ENCODE results near the gene KLHDC3. TPM values are rescaled to one million over a fixed set of nuclear protein-coding genes. Genes with fewer than 3 reads are reported as not detected.

KLHDC3 gene
- total and polyA plus RNA-seq, 2 of the 13 experiments (the other 11 are each of a cell fraction or from before 2014, with no cell fraction given) = 78.3 to 91.5 TPM

DNA sequence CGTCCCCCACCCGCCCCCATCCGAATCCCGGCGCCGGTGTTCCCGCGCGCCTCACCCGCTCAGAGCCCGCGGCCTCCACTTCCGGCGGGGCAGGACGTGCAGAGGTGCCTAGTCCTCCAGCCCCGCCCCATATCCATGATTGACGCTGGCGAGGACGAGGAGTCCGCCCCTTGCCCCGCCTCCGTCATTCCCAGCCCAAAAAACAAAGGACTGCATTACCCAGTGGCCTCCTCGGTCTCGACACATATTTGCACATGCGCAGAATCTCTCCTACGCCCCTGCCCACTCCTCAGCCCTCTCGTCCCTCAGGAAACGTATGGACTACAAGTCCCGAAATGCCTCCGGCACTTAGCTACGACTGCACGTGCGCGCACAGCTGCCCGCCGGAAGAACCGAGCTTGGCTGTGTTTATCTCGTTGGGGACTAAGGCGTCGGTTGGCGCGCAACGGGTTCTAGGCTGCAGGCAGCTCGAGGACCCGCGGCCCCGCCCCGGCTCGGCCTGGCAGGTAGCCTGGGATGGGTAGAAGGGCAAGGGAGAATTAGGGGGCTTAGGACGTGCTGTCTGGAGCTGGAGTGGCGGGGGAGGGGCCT lies at the start of gene KLHDC3, which contains the start of gene MEA1 (continued):
- TF ChIP-seq TBX2 (CRISPR knock-in tag; IDR thresholded peaks at IDR 0.05; ENCODE audit: borderline replicate concordance) (peak; percentile 36; the same call in 1 of the 2 replicates), ZBTB7B (CRISPR knock-in tag; IDR thresholded peaks at IDR 0.05) (no peak), ZNF557 (CRISPR knock-in tag; IDR thresholded peaks at IDR 0.05) (no peak), ZNF543 (CRISPR knock-in tag; IDR thresholded peaks at IDR 0.05) (0 out of 2 replicates have a peak, but pooled peaks have one; percentile 45), POLR2G (IDR thresholded peaks at IDR 0.05; ENCODE audit: low read depth, low read length) (peak; percentile 87), FOXA3 (CRISPR knock-in tag; IDR thresholded peaks at IDR 0.05) (peak; percentile 50), JUND (CRISPR knock-in tag; IDR thresholded peaks at IDR 0.05) (peak; percentile 30; the same call in 1 of the 2 replicates), RELA (CRISPR knock-in tag; IDR thresholded peaks at IDR 0.05) (no peak; the same call in 1 of the 2 replicates), HDAC2 (CRISPR knock-in tag; IDR thresholded peaks at IDR 0.05) (peak; percentile 72; the same call in 1 of the 2 replicates), CREB1 (IDR thresholded peaks at IDR 0.05) (peak; percentile 89), CREB1 (CRISPR knock-in tag; IDR thresholded peaks at IDR 0.05) (peak; percentile 95), TBL1XR1 (IDR thresholded peaks at IDR 0.05; ENCODE audit: borderline replicate concordance, low read length, partially characterized antibody) (no peak), ZNF510 (CRISPR knock-in tag; IDR thresholded peaks at IDR 0.05; ENCODE audit: low read depth) (no peak; the same call in 1 of the 2 replicates)
- TF ChIP-seq, protein P1, sequence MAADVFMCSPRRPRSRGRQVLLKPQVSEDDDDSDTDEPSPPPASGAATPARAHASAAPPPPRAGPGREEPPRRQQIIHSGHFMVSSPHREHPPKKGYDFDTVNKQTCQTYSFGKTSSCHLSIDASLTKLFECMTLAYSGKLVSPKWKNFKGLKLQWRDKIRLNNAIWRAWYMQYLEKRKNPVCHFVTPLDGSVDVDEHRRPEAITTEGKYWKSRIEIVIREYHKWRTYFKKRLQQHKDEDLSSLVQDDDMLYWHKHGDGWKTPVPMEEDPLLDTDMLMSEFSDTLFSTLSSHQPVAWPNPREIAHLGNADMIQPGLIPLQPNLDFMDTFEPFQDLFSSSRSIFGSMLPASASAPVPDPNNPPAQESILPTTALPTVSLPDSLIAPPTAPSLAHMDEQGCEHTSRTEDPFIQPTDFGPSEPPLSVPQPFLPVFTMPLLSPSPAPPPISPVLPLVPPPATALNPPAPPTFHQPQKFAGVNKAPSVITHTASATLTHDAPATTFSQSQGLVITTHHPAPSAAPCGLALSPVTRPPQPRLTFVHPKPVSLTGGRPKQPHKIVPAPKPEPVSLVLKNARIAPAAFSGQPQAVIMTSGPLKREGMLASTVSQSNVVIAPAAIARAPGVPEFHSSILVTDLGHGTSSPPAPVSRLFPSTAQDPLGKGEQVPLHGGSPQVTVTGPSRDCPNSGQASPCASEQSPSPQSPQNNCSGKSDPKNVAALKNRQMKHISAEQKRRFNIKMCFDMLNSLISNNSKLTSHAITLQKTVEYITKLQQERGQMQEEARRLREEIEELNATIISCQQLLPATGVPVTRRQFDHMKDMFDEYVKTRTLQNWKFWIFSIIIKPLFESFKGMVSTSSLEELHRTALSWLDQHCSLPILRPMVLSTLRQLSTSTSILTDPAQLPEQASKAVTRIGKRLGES (CRISPR knock-in tag; IDR thresholded peaks at IDR 0.05; ENCODE audit: borderline replicate concordance) = no peak
- TF ChIP-seq, protein P2, sequence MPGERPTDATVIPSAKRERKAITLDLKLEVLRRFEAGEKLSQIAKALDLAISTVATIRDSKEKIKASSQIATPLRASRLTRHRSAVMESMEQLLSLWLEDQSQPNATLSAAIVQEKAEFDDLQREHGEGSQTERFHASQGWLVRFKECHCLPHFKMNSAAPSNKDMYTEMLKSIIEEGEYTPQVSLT (CRISPR knock-in tag; IDR thresholded peaks at IDR 0.05; ENCODE audit: borderline replicate concordance, low read depth) = no peak
- TF ChIP-seq, protein P3, sequence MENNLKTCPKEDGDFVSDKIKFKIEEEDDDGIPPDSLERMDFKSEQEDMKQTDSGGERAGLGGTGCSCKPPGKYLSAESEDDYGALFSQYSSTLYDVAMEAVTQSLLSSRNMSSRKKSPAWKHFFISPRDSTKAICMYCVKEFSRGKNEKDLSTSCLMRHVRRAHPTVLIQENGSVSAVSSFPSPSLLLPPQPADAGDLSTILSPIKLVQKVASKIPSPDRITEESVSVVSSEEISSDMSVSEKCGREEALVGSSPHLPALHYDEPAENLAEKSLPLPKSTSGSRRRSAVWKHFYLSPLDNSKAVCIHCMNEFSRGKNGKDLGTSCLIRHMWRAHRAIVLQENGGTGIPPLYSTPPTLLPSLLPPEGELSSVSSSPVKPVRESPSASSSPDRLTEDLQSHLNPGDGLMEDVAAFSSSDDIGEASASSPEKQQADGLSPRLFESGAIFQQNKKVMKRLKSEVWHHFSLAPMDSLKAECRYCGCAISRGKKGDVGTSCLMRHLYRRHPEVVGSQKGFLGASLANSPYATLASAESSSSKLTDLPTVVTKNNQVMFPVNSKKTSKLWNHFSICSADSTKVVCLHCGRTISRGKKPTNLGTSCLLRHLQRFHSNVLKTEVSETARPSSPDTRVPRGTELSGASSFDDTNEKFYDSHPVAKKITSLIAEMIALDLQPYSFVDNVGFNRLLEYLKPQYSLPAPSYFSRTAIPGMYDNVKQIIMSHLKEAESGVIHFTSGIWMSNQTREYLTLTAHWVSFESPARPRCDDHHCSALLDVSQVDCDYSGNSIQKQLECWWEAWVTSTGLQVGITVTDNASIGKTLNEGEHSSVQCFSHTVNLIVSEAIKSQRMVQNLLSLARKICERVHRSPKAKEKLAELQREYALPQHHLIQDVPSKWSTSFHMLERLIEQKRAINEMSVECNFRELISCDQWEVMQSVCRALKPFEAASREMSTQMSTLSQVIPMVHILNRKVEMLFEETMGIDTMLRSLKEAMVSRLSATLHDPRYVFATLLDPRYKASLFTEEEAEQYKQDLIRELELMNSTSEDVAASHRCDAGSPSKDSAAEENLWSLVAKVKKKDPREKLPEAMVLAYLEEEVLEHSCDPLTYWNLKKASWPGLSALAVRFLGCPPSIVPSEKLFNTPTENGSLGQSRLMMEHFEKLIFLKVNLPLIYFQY (CRISPR knock-in tag; IDR thresholded peaks at IDR 0.05; ENCODE audit: borderline replicate concordance) = 0 out of 2 replicates have a peak, but pooled peaks have one; percentile 23
- TF ChIP-seq, protein P4, sequence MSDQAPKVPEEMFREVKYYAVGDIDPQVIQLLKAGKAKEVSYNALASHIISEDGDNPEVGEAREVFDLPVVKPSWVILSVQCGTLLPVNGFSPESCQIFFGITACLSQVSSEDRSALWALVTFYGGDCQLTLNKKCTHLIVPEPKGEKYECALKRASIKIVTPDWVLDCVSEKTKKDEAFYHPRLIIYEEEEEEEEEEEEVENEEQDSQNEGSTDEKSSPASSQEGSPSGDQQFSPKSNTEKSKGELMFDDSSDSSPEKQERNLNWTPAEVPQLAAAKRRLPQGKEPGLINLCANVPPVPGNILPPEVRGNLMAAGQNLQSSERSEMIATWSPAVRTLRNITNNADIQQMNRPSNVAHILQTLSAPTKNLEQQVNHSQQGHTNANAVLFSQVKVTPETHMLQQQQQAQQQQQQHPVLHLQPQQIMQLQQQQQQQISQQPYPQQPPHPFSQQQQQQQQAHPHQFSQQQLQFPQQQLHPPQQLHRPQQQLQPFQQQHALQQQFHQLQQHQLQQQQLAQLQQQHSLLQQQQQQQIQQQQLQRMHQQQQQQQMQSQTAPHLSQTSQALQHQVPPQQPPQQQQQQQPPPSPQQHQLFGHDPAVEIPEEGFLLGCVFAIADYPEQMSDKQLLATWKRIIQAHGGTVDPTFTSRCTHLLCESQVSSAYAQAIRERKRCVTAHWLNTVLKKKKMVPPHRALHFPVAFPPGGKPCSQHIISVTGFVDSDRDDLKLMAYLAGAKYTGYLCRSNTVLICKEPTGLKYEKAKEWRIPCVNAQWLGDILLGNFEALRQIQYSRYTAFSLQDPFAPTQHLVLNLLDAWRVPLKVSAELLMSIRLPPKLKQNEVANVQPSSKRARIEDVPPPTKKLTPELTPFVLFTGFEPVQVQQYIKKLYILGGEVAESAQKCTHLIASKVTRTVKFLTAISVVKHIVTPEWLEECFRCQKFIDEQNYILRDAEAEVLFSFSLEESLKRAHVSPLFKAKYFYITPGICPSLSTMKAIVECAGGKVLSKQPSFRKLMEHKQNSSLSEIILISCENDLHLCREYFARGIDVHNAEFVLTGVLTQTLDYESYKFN (CRISPR knock-in tag; conservative IDR thresholded peaks at IDR 0.05) = peak; percentile 42; the same call in 1 of the 2 replicates
- TF ChIP-seq, protein P5, sequence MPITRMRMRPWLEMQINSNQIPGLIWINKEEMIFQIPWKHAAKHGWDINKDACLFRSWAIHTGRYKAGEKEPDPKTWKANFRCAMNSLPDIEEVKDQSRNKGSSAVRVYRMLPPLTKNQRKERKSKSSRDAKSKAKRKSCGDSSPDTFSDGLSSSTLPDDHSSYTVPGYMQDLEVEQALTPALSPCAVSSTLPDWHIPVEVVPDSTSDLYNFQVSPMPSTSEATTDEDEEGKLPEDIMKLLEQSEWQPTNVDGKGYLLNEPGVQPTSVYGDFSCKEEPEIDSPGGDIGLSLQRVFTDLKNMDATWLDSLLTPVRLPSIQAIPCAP (CRISPR knock-in tag; IDR thresholded peaks at IDR 0.05; ENCODE audit: low read depth) = no peak
